Measurements from ENCODE around the gene C11orf68. TPM values are rescaled to one million over a fixed set of nuclear protein-coding genes. Genes with fewer than 3 reads are reported as not detected.

Gene C11orf68
- total RNA-seq, 1 experiment from 2014 or later = 36.5 TPM

DNA sequence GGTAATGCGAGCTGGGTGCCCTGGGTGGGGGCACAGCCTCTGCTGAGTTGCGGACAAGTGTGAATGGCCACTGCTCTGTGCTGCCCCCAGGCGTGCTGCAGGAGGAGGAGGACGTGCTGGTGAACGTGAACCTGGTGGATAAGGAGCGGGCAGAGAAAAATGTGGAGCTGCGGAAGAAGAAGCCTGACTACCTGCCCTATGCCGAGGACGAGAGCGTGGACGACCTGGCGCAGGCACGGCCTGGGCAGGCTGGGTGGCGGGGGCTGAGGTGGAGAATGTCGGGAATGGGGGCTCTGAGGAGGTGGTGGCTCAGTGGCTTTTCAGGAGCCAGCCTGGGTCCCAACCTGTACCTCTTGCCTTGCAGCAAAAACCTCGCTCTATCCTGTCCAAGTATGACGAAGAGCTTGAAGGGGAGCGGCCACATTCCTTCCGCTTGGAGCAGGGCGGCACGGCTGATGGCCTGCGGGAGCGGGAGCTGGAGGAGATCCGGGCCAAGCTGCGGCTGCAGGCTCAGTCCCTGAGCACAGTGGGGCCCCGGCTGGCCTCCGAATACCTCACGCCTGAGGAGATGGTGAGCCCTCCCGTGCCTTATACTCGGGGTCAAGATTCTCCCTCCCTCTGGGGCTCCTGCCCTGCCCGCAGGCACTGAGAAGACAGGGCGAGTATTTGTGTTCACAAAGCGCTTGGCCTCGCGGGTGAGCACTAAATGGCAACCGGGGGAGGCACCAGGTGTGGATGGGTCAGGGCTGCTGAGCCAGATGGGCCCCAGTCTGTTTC, 47.3 kb upstream of the C11orf68 start:
- ChIA-PET POLR2A (ENCODE audit: unreplicated experiment) (no interaction called here), CTCF (no interaction called here)
- Histone ChIP-seq H3K36me3 (ENCODE audit: low read depth) (peaks cover 19% of the 10 kb centered on the region; the same call in 1 of the 2 replicates), H2AFZ (no peak overlapping the region), H3K9me2 (ENCODE audit: insufficient read depth) (no peaks in the 10 kb centered on the region), H3K9me3 (ENCODE audit: insufficient read depth, low read depth) (no peaks in the 10 kb centered on the region), H4K20me1 (ENCODE audit: insufficient read depth) (peaks cover 17% of the 10 kb centered on the region), H3F3A (ENCODE audit: insufficient read depth, low read depth) (peaks cover 4% of the 10 kb centered on the region; the same call in 1 of the 2 replicates), H3K79me2 (ENCODE audit: low read depth) (peaks cover 35% of the 10 kb centered on the region), H3K4me3 (no peak overlapping the region), H3K4me1 (replicated peaks; ENCODE audit: insufficient read depth) (peaks cover 13% of the 10 kb centered on the region), H3K4me2 (no peak overlapping the region), H3K27me3 (ENCODE audit: insufficient read depth, low read depth) (no peaks in the 10 kb centered on the region), H3K27ac (no peak overlapping the region)
- no peak for TF ChIP-seq EZH2 (IDR thresholded peaks at IDR 0.05; ENCODE audit: low read depth)
- TF ChIP-seq, protein P1, sequence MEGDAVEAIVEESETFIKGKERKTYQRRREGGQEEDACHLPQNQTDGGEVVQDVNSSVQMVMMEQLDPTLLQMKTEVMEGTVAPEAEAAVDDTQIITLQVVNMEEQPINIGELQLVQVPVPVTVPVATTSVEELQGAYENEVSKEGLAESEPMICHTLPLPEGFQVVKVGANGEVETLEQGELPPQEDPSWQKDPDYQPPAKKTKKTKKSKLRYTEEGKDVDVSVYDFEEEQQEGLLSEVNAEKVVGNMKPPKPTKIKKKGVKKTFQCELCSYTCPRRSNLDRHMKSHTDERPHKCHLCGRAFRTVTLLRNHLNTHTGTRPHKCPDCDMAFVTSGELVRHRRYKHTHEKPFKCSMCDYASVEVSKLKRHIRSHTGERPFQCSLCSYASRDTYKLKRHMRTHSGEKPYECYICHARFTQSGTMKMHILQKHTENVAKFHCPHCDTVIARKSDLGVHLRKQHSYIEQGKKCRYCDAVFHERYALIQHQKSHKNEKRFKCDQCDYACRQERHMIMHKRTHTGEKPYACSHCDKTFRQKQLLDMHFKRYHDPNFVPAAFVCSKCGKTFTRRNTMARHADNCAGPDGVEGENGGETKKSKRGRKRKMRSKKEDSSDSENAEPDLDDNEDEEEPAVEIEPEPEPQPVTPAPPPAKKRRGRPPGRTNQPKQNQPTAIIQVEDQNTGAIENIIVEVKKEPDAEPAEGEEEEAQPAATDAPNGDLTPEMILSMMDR (conservative IDR thresholded peaks at IDR 0.05) = no peak
- intact Hi-C loops (cut with micrococcal nuclease; ENCODE audit: unreplicated experiment) = no loop called here
- BruUV-seq (replicated peaks) = TSS peak; percentile 9
- no peak for DNase-seq

DNA sequence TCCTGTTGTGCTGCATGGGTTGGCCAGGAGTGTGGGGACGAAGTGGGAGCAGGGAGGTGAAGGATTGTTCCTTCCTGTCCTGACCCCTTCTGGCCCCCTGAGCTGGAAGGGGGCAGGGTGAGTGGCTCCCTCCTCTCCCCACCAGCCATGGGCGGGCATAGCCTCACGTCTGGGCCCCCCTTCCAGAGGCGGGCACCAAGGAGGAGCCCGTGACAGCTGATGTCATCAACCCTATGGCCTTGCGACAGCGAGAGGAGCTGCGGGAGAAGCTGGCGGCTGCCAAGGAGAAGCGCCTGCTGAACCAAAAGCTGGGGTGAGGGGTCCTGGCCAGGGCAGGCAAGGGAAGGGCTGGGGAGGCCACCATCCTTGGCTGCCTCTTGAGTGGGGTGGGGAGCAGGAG, 46.0 kb upstream of the C11orf68 start:
- DNase-seq = no peak
- TF ChIP-seq, protein P1 (conservative IDR thresholded peaks at IDR 0.05) = no peak
- no peak for TF ChIP-seq EZH2 (IDR thresholded peaks at IDR 0.05; ENCODE audit: low read depth)
- Histone ChIP-seq H3K27ac (no peak overlapping the region), H4K20me1 (ENCODE audit: insufficient read depth) (peaks cover 17% of the 10 kb centered on the region), H3K79me2 (ENCODE audit: low read depth) (peaks cover 35% of the 10 kb centered on the region), H3K4me3 (no peak overlapping the region), H3K36me3 (ENCODE audit: low read depth) (peaks cover 19% of the 10 kb centered on the region; the same call in 1 of the 2 replicates), H2AFZ (no peak overlapping the region), H3F3A (ENCODE audit: insufficient read depth, low read depth) (peaks cover 4% of the 10 kb centered on the region; the same call in 1 of the 2 replicates), H3K27me3 (ENCODE audit: insufficient read depth, low read depth) (no peaks in the 10 kb centered on the region), H3K4me1 (replicated peaks; ENCODE audit: insufficient read depth) (peaks cover 13% of the 10 kb centered on the region), H3K9me3 (ENCODE audit: insufficient read depth, low read depth) (no peaks in the 10 kb centered on the region), H3K9me2 (ENCODE audit: insufficient read depth) (no peaks in the 10 kb centered on the region), H3K4me2 (no peak overlapping the region)
- intact Hi-C loops (cut with micrococcal nuclease; ENCODE audit: unreplicated experiment) = no loop called here
- no TSS peak for BruUV-seq (replicated peaks)
- CTCF ChIA-PET = interaction anchor here (0.6 kb wide), 1 partner anchor 242 kb away, joined by 3 read pairs; no protein-coding TSS in a partner anchor
- POLR2A ChIA-PET (ENCODE audit: unreplicated experiment) = no interaction called here

DNA sequence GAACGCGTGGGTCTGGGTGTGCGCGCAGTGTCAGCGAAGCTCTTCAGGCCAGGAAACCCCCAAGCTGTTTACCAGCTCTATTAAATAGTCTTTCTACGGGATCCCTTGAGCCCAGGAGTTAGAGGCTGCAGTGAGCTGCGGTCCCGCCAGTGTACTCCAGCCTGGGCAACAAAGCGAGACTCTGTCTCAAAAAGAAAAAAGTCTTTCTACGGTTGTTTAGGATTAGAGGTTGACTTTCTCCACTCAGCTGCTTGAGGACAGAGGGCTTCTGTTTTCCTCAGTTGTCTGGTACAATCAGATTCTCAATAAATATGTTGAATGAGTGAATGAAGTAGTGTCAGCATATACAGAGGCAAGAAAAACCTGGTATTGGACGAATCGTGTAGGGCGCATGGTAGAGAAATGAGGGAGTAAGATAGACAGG, 43.3 kb upstream of the C11orf68 start:
- Histone ChIP-seq H3K4me3 (peak overlapping the region; percentile 71), H3K79me2 (ENCODE audit: low read depth) (peaks cover 35% of the 10 kb centered on the region), H3K27me3 (ENCODE audit: insufficient read depth, low read depth) (no peaks in the 10 kb centered on the region), H2AFZ (no peak overlapping the region), H3K4me1 (replicated peaks; ENCODE audit: insufficient read depth) (peaks cover 13% of the 10 kb centered on the region), H3K9me2 (ENCODE audit: insufficient read depth) (no peaks in the 10 kb centered on the region), H3K4me2 (peak overlapping the region; percentile 95), H3K36me3 (ENCODE audit: low read depth) (peaks cover 14% of the 10 kb centered on the region; the same call in 1 of the 2 replicates), H3K27ac (no peak overlapping the region), H3K9me3 (ENCODE audit: insufficient read depth, low read depth) (no peaks in the 10 kb centered on the region), H3F3A (ENCODE audit: insufficient read depth, low read depth) (no peaks in the 10 kb centered on the region; the same call in 1 of the 2 replicates), H4K20me1 (ENCODE audit: insufficient read depth) (peaks cover 17% of the 10 kb centered on the region)
- TSS peak; percentile 56 for BruUV-seq (replicated peaks)
- ChIA-PET CTCF (interaction anchor here (0.5 to 1.6 kb wide), 3 partner anchors 39 to 75 kb away, joined by 7 to 11 read pairs (median 9); partner anchors contain the start of gene FIBP), POLR2A (ENCODE audit: unreplicated experiment) (interaction anchor here (0.7 to 0.9 kb wide), 2 partner anchors 72 to 144 kb away, joined by 3 to 10 read pairs; no protein-coding TSS in a partner anchor)
- DNase-seq = no peak
- TF ChIP-seq, protein P1 (conservative IDR thresholded peaks at IDR 0.05) = no peak
- no peak for TF ChIP-seq EZH2 (IDR thresholded peaks at IDR 0.05; ENCODE audit: low read depth)
- intact Hi-C loops (cut with micrococcal nuclease; ENCODE audit: unreplicated experiment) = no loop called here
